A673 (cell line): ENCODE data around the gene MAD2L2. TPM values are rescaled to one million over a fixed set of nuclear protein-coding genes. Genes with fewer than 3 reads are reported as not detected.

Experiments used
- BruUV-seq: library from RNA; stranded (reverse); fragments of 400-500 nt; replicated peaks from 2 replicates; lab custom pipeline; 2021; lab: Mats Ljungman, UMichigan
- CTCF ChIA-PET: fragments of 300-600 bp; sonication (Branson Sonifier 250); formaldehyde crosslinking; loops from one replicate; lab custom pipeline; 2022; ENCODE audit warnings: antibody characterized with exemption; lab: Charles Lee
- POLR2A ChIA-PET: fragments of 300-600 bp; sonication (Branson Sonifier 250); formaldehyde crosslinking; loops from one replicate; lab custom pipeline; 2022; ENCODE audit warnings: antibody characterized with exemption; ENCODE audit not compliant: low non-redundant PET; lab: Charles Lee
- DNase-seq: peaks from one replicate; pipeline ENCODE4 v3.0.0-alpha.2; 2015; ENCODE audit warnings: low spot score
- H3K27ac ChIP-seq: fragments of 200-600 bp; sonication (generic); 2 replicates; pipeline ENCODE4 v1.5.1; 2016; ENCODE audit warnings: mixed run types, low read depth, mild to moderate bottlenecking, mixed read lengths, antibody characterized with exemption, low read length; ENCODE audit not compliant: poor library complexity, severe bottlenecking
- H3K27me3 ChIP-seq: fragments of 200-600 bp; sonication (generic); replicated peaks from 2 replicates; pipeline ENCODE4 v1.6.1; 2017; ENCODE audit warnings: mixed run types, low read depth, mild to moderate bottlenecking, mixed read lengths, antibody characterized with exemption, low read length; ENCODE audit not compliant: insufficient read depth, poor library complexity
- H3K36me3 ChIP-seq: fragments of 200-600 bp; sonication (generic); 2 replicates; pipeline ENCODE4 v1.6.1; 2016; ENCODE audit warnings: mixed run types, mild to moderate bottlenecking, mixed read lengths, antibody characterized with exemption, low read length; ENCODE audit not compliant: insufficient read depth, poor library complexity, severe bottlenecking
- H3K4me1 ChIP-seq: fragments of 200-600 bp; sonication (generic); 2 replicates; pipeline ENCODE4 v1.6.1; 2017; ENCODE audit warnings: mixed run types, mild to moderate bottlenecking, mixed read lengths, antibody characterized with exemption, low read length; ENCODE audit not compliant: insufficient read depth, poor library complexity, severe bottlenecking
- H3K4me3 ChIP-seq: fragments of 200-600 bp; sonication (generic); 2 replicates; pipeline ENCODE4 v1.5.1; 2016; ENCODE audit warnings: low read depth, mixed run types, mild to moderate bottlenecking, mixed read lengths, low read length; ENCODE audit not compliant: poor library complexity, severe bottlenecking
- H3K9me3 ChIP-seq: fragments of 200-600 bp; sonication (generic); 2 replicates; pipeline ENCODE4 v1.6.1; 2016; ENCODE audit warnings: mixed run types, low read depth, mild to moderate bottlenecking, mixed read lengths, antibody characterized with exemption, low read length; ENCODE audit not compliant: poor library complexity, severe bottlenecking
- EZH2 ChIP-seq: fragments of 200-600 bp; sonication (generic); IDR thresholded peaks from 2 replicates; pipeline ENCODE4 v1.6.1; 2017; ENCODE audit warnings: borderline replicate concordance, low read depth, mild to moderate bottlenecking, mixed read lengths, antibody characterized with exemption, low read length; ENCODE audit not compliant: poor library complexity, severe bottlenecking
- intact Hi-C: fragments of 100-400 bp; cut with micrococcal nuclease; formaldehyde crosslinking; loops from one replicate; pipeline ENCODE4 v1.10.0; 2022; ENCODE audit not compliant: unreplicated experiment
- total RNA-seq: library from RNA; stranded (reverse); gene quantifications from 2 replicates; pipeline ENCODE4 v1.2.3, GENCODE V29; 2021
- TF ChIP-seq, protein P1 (sequence below): fragments of 300-800, 200-600 bp; sonication (generic); conservative IDR thresholded peaks from 2 replicates; pipeline ENCODE4 v1.5.1; 2017; ENCODE audit warnings: low read depth, mild to moderate bottlenecking, antibody characterized with exemption, low read length, moderate library complexity, mixed read lengths

Gene MAD2L2
- total RNA-seq, 1 experiment from 2014 or later = 134 TPM

DNA sequence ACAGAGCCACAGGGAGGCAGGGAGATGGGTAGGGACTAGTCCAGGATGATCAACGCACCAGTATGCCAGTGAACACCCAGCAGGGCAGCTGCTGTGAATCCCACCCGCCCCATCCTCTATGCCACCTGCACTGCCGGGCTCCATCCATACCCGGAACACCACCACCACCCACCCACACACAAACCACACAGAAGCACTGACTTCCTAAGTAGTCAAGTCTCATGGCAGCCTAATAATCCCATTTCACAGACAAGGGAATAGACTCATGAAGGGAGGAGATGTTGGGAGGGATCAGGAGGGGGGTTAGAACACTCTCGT is 16.9 kb upstream of the MAD2L2 start:
- DNase-seq = no peak
- Histone ChIP-seq H3K36me3 (no peaks in the 10 kb centered on the region), H3K27me3 (no peaks in the 10 kb centered on the region), H3K27ac (no peak overlapping the region), H3K4me1 (peaks cover 34% of the 10 kb centered on the region), H3K9me3 (no peaks in the 10 kb centered on the region), H3K4me3 (no peak overlapping the region)
- CTCF ChIA-PET = interaction anchor here (1.0 kb wide), 1 partner anchor 13 kb away, joined by 3 read pairs; no protein-coding TSS in a partner anchor
- intact Hi-C loops = no loop called here
- BruUV-seq = no TSS peak
- POLR2A ChIA-PET = no interaction called here
- no peak for TF ChIP-seq EZH2
- TF ChIP-seq, protein P1, sequence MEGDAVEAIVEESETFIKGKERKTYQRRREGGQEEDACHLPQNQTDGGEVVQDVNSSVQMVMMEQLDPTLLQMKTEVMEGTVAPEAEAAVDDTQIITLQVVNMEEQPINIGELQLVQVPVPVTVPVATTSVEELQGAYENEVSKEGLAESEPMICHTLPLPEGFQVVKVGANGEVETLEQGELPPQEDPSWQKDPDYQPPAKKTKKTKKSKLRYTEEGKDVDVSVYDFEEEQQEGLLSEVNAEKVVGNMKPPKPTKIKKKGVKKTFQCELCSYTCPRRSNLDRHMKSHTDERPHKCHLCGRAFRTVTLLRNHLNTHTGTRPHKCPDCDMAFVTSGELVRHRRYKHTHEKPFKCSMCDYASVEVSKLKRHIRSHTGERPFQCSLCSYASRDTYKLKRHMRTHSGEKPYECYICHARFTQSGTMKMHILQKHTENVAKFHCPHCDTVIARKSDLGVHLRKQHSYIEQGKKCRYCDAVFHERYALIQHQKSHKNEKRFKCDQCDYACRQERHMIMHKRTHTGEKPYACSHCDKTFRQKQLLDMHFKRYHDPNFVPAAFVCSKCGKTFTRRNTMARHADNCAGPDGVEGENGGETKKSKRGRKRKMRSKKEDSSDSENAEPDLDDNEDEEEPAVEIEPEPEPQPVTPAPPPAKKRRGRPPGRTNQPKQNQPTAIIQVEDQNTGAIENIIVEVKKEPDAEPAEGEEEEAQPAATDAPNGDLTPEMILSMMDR = no peak

DNA sequence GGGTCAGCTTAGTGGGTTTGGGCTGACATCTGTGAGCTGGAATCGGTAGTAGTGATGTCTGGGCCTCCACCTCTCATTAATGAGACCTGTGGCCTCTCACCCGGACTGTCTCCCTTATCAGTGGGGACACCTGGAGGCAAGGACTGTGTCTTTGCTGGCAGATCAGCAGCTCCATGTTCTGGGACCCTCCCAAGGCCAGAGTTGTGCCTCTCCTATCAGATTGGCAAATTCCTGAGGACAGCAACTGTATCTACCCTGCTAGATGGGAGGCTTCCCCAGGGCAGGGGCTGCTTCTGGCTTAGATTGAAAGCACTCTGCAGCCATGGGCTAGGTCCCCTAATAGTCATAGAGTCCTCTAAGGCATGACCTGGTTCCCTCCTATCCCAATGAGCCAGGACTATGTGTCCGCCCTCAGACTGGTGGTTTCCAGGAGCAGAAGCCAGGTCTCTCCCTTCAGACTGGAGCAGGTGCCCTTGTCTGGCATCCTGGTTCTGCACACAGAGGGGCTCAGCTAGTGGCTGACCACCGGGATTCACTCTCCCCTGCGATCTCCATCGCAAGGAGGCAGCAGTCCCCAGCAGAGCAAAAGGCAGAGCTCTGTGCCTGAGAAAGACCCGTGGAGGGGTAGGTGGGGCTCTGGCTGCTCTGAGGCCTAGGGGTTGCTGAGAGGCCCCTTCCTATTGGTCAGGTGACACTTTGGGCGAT is 16.4 kb upstream of the MAD2L2 start:
- Histone ChIP-seq H3K27ac (no peak overlapping the region), H3K36me3 (no peaks in the 10 kb centered on the region), H3K9me3 (no peaks in the 10 kb centered on the region), H3K4me1 (peaks cover 37% of the 10 kb centered on the region), H3K27me3 (peaks cover 3% of the 10 kb centered on the region), H3K4me3 (no peak overlapping the region)
- BruUV-seq = no TSS peak
- intact Hi-C loops = no loop called here
- DNase-seq = no peak
- POLR2A ChIA-PET = no interaction called here
- CTCF ChIA-PET = interaction anchor here (0.7 to 1.0 kb wide), 3 partner anchors 13 to 34 kb away, joined by 3 to 6 read pairs (median 3); partner anchors contain the start of gene FBXO6
- TF ChIP-seq EZH2 = no peak
- TF ChIP-seq, protein P1 = no peak

DNA sequence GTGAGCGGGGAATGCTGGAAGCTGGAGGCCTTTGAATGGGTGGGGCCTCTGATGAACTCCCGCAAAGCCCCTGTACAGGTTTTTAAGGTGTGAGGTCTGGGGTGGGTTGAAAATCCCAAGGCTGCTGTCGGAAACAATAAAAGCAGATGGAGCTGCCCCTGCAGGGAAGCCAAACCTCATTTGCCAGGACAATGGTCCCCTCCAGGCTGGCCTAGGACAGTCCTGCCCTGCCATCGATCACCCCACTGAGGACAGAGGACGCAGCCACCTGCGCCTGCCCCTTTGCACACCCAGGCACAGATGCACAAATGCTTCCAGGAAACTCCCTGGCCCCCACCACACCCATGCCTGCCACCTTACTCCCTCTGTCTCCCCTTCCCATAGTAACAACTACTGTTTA is 14.9 kb upstream of the MAD2L2 start:
- POLR2A ChIA-PET = no interaction called here
- no peaks in the 10 kb centered on the region for H3K36me3 ChIP-seq

More for the DNA sequence above, 14.9 kb upstream of the MAD2L2 start:
- H3K9me3 ChIP-seq = no peaks in the 10 kb centered on the region
- BruUV-seq = no TSS peak
- peaks cover 9% of the 10 kb centered on the region for H3K27me3 ChIP-seq
- CTCF ChIA-PET = interaction anchor here (0.5 kb wide), 1 partner anchor 30 kb away, joined by 5 read pairs; no protein-coding TSS in a partner anchor
- TF ChIP-seq, protein P1 = no peak
- no peak for TF ChIP-seq EZH2
- intact Hi-C loops = no loop called here
- no peak overlapping the region for H3K4me3 ChIP-seq
- H3K27ac ChIP-seq = no peak overlapping the region
- DNase-seq = no peak
- peaks cover 30% of the 10 kb centered on the region for H3K4me1 ChIP-seq
